Measurements from ENCODE around the gene TXLNB. TPM values are rescaled to one million over a fixed set of nuclear protein-coding genes. Genes with fewer than 3 reads are reported as not detected.

The TXLNB gene
- total and polyA plus RNA-seq, 2 donors (not counting 1 experiment from before 2014, with no cell fraction given): 3.4 to 3.6 TPM

GRCh38 chr6:139303185-139303584 is 11.4 kb upstream of the TXLNB start:
- Histone ChIP-seq H3K4me3 (ENCODE audit: control extremely low read depth in 1 of 5, extremely low read depth in 1 of 5, insufficient read depth in 1 of 5, low read depth in 2 of 5, low read length in 4 of 5) (no peak overlapping the region), H4K20me1 (ENCODE audit: control insufficient read depth, insufficient read depth, low read length, poor library complexity, severe bottlenecking) (no peaks in the 10 kb centered on the region), H2AFZ (ENCODE audit: insufficient read depth, low read depth, low read length, poor library complexity, severe bottlenecking) (no peak overlapping the region), H3K4me2 (replicated peaks; ENCODE audit: low read depth, low read length, poor library complexity, severe bottlenecking) (no peak overlapping the region), H3K9me3 (ENCODE audit: control extremely low read depth in 1 of 3, control insufficient read depth in 2 of 3, insufficient read depth in 1 of 3, low read length in 2 of 3) (no peaks in the 10 kb centered on the region), H3K79me2 (ENCODE audit: control insufficient read depth, insufficient read depth, low read length) (no peaks in the 10 kb centered on the region), H3K36me3 (replicated peaks in 1 of 2; ENCODE audit: control extremely low read depth in 1 of 2, control insufficient read depth in 1 of 2, extremely low read depth in 1 of 2, insufficient read depth in 2 of 2, low read length in 1 of 2) (no peaks in the 10 kb centered on the region), H3K27ac (ENCODE audit: low read length in 2 of 2) (no peak overlapping the region), H3K27me3 (replicated peaks in 1 of 4; ENCODE audit: control extremely low read depth in 1 of 4, control insufficient read depth in 3 of 4, insufficient read depth in 4 of 4, low read length in 3 of 4) (no peaks in the 10 kb centered on the region), H3K9ac (ENCODE audit: low read length) (no peak overlapping the region), H3K4me1 (ENCODE audit: control insufficient read depth in 2 of 2, insufficient read depth in 2 of 2, low read length in 2 of 2) (peaks cover 0 to 3% of the 10 kb centered on the region in 2 donors)
- H3K27ac Mint-ChIP-seq: no peak overlapping the region
- TF ChIP-seq, protein P1, sequence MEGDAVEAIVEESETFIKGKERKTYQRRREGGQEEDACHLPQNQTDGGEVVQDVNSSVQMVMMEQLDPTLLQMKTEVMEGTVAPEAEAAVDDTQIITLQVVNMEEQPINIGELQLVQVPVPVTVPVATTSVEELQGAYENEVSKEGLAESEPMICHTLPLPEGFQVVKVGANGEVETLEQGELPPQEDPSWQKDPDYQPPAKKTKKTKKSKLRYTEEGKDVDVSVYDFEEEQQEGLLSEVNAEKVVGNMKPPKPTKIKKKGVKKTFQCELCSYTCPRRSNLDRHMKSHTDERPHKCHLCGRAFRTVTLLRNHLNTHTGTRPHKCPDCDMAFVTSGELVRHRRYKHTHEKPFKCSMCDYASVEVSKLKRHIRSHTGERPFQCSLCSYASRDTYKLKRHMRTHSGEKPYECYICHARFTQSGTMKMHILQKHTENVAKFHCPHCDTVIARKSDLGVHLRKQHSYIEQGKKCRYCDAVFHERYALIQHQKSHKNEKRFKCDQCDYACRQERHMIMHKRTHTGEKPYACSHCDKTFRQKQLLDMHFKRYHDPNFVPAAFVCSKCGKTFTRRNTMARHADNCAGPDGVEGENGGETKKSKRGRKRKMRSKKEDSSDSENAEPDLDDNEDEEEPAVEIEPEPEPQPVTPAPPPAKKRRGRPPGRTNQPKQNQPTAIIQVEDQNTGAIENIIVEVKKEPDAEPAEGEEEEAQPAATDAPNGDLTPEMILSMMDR (IDR thresholded peaks at IDR 0.05): no peak
- no peak for TF ChIP-seq EZH2 (IDR thresholded peaks at IDR 0.05; ENCODE audit: borderline replicate concordance, insufficient read depth, low read depth, low read length, poor library complexity, severe bottlenecking)
- H3K27me3 Mint-ChIP-seq: no peaks in the 10 kb centered on the region
- peaks cover 6% of the 10 kb centered on the region for H3K4me1 Mint-ChIP-seq
- intact Hi-C loops (cut with micrococcal nuclease): no loop called here
- H3K4me3 Mint-ChIP-seq: no peak overlapping the region
- no CpG with 5 or more reads among the region's 2 CpGs for WGBS (ENCODE audit: insufficient coverage)
- CTCF ChIA-PET: no interaction called here
- no peaks in the 10 kb centered on the region for H3K9me3 Mint-ChIP-seq (ENCODE audit: insufficient read depth)
- POLR2A ChIA-PET: no interaction called here
- no peak for ATAC-seq (ENCODE audit: low read depth)
- DNase-seq: no peak

GRCh38 chr6:139297921-139298320 is 6.1 kb upstream of the TXLNB start:
- no peak overlapping the region for H3K4me2 ChIP-seq (replicated peaks; ENCODE audit: low read depth, low read length, poor library complexity, severe bottlenecking)
- Mint-ChIP-seq H3K27me3 (no peaks in the 10 kb centered on the region), H3K9me3 (ENCODE audit: insufficient read depth) (no peaks in the 10 kb centered on the region), H3K4me1 (peaks cover 33% of the 10 kb centered on the region), H3K4me3 (no peak overlapping the region), H3K27ac (no peak overlapping the region)
- H4K20me1 ChIP-seq (ENCODE audit: control insufficient read depth, insufficient read depth, low read length, poor library complexity, severe bottlenecking): no peaks in the 10 kb centered on the region
- H3K27me3 ChIP-seq (replicated peaks in 1 of 4; ENCODE audit: control extremely low read depth in 1 of 4, control insufficient read depth in 3 of 4, insufficient read depth in 4 of 4, low read length in 3 of 4): no peaks in the 10 kb centered on the region
- no peaks in the 10 kb centered on the region for H3K79me2 ChIP-seq (ENCODE audit: control insufficient read depth, insufficient read depth, low read length)
- DNase-seq (no peak), ATAC-seq (ENCODE audit: low read depth) (no peak)
- no peak overlapping the region for H3K4me3 ChIP-seq (ENCODE audit: control extremely low read depth in 1 of 5, extremely low read depth in 1 of 5, insufficient read depth in 1 of 5, low read depth in 2 of 5, low read length in 4 of 5)
- no peak overlapping the region for H3K27ac ChIP-seq (ENCODE audit: low read length in 2 of 2)
- intact Hi-C loops (cut with micrococcal nuclease): no loop called here
- ChIA-PET CTCF (no interaction called here), POLR2A (no interaction called here)
- H3K9me3 ChIP-seq (ENCODE audit: control extremely low read depth in 1 of 3, control insufficient read depth in 2 of 3, insufficient read depth in 1 of 3, low read length in 2 of 3): no peaks in the 10 kb centered on the region
- H3K36me3 ChIP-seq (replicated peaks in 1 of 2; ENCODE audit: control extremely low read depth in 1 of 2, control insufficient read depth in 1 of 2, extremely low read depth in 1 of 2, insufficient read depth in 2 of 2, low read length in 1 of 2): no peaks in the 10 kb centered on the region
- H3K4me1 ChIP-seq (ENCODE audit: control insufficient read depth in 2 of 2, insufficient read depth in 2 of 2, low read length in 2 of 2): peaks cover 12 to 19% of the 10 kb centered on the region in 2 donors
- TF ChIP-seq, protein P1 (IDR thresholded peaks at IDR 0.05): no peak
- no peak for TF ChIP-seq EZH2 (IDR thresholded peaks at IDR 0.05; ENCODE audit: borderline replicate concordance, insufficient read depth, low read depth, low read length, poor library complexity, severe bottlenecking)
- H3K9ac ChIP-seq (ENCODE audit: low read length): no peak overlapping the region
- no peak overlapping the region for H2AFZ ChIP-seq (ENCODE audit: insufficient read depth, low read depth, low read length, poor library complexity, severe bottlenecking)

Measured in B cell (primary cell).